ENCODE data around the gene TENT4A. TPM values are rescaled to one million over a fixed set of nuclear protein-coding genes. Genes with fewer than 3 reads are reported as not detected.
A peak's percentile ranks its signal among the peaks of the same experiment; 100 is the strongest.

Gene TENT4A
- total and polyA plus RNA-seq, 7 experiments from 2014 or later = 1.6 to 61.4 (median 50.7) TPM

DNA sequence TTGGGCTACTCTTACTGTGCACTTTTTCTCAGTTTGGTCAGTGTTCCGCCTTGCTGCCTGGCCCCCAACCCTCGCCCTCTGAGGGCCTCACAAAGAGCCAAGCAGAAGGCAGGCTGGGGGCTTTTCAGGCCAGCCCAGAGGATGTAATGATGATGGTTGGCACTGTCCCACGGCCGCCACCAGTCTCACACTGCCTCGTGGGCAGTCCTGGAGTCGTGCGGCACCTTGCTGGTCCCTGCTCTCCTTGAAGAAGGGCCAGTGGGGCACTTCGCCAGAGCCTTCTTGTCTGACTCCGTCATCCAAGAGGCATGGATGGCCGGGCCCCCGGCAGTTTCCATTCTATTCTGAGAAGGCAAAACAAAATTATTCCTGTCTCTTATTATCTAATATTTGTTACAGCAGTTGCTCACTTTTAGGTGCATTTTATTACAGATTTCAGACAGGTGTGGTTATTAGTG is 21.0 kb downstream of the TENT4A start:
- H3K9me3 ChIP-seq (ENCODE audit: control insufficient read depth in 2 of 3, low read length in 3 of 3) = no peaks in the 10 kb centered on the region
- H3K4me1 ChIP-seq (ENCODE audit: control insufficient read depth in 2 of 2, insufficient read depth in 2 of 2, low read length in 2 of 2) = peaks cover 10 to 26% of the 10 kb centered on the region in 2 donors
- no peaks in the 10 kb centered on the region for H3K27me3 Mint-ChIP-seq
- peaks cover 42 to 79% (median 68%) of the 10 kb centered on the region in 7 donors for H3K4me1 Mint-ChIP-seq
- H3K4me3 ChIP-seq (ENCODE audit: low read length) = no peak overlapping the region
- H3K27ac Mint-ChIP-seq = peak overlapping the region in 6 of 9 donors; percentile 59 to 82 (median 70)
- H3K27me3 ChIP-seq (ENCODE audit: control insufficient read depth in 2 of 2, insufficient read depth in 2 of 2, low read length in 2 of 2) = no peaks in the 10 kb centered on the region
- H3K9me3 Mint-ChIP-seq = no peaks in the 10 kb centered on the region
- no peak for ATAC-seq
- H3K27ac ChIP-seq (ENCODE audit: low read depth, low read length) = no peak overlapping the region
- ChIA-PET CTCF (no interaction called here), POLR2A (no interaction called here)
- peaks cover 0 to 28% (median 4%) of the 10 kb centered on the region in 3 experiments for H3K36me3 ChIP-seq (ENCODE audit: control insufficient read depth in 2 of 3, insufficient read depth in 3 of 3, low read length in 3 of 3)
- DNase-seq = no peak
- H3K4me3 Mint-ChIP-seq = peak overlapping the region in 2 of 10 donors; percentile 10 to 47
- peaks cover 0 to 27% (median 5%) of the 10 kb centered on the region in 5 donors for H3K36me3 Mint-ChIP-seq
- intact Hi-C loops (cut with micrococcal nuclease) = no loop called here

DNA sequence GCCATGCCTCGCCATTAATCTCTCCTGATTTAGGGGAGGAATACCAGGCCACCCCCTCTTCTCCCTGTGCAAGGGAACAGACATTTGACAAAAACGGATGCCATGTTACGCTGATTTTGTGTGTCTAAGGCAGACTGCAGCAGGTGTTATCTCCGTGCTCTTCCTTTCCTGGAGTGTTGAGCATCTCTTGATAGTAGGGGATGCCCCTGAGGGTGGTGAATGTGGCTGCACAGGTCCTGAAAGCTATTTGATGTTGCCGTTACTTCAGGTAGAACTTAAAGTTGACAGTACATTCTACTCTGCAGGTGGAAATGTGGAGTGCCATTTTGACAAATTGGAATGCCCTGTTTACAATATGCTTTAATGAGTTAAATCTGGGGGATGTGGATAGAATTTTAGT is 21.5 kb downstream of the TENT4A start:
- DNase-seq = peak in 1 of 9 donors; percentile 9
- intact Hi-C loops (cut with micrococcal nuclease) = no loop called here
- H3K4me3 Mint-ChIP-seq = peak overlapping the region in 2 of 10 donors; percentile 10 to 47
- H3K9me3 ChIP-seq (ENCODE audit: control insufficient read depth in 2 of 3, low read length in 3 of 3) = no peaks in the 10 kb centered on the region
- no peaks in the 10 kb centered on the region for H3K9me3 Mint-ChIP-seq
- H3K27me3 Mint-ChIP-seq = no peaks in the 10 kb centered on the region
- no peak overlapping the region for H3K4me3 ChIP-seq (ENCODE audit: low read length)
- POLR2A ChIA-PET = no interaction called here
- peaks cover 37 to 74% (median 63%) of the 10 kb centered on the region in 7 donors for H3K4me1 Mint-ChIP-seq
- peak; percentile 43 for ATAC-seq
- no peaks in the 10 kb centered on the region for H3K27me3 ChIP-seq (ENCODE audit: control insufficient read depth in 2 of 2, insufficient read depth in 2 of 2, low read length in 2 of 2)
- H3K4me1 ChIP-seq (ENCODE audit: control insufficient read depth in 2 of 2, insufficient read depth in 2 of 2, low read length in 2 of 2) = peaks cover 5 to 21% of the 10 kb centered on the region in 2 donors
- no peak overlapping the region for H3K27ac ChIP-seq (ENCODE audit: low read depth, low read length)
- peaks cover 0 to 32% (median 5%) of the 10 kb centered on the region in 5 donors for H3K36me3 Mint-ChIP-seq
- peaks cover 3 to 33% (median 4%) of the 10 kb centered on the region in 3 experiments for H3K36me3 ChIP-seq (ENCODE audit: control insufficient read depth in 2 of 3, insufficient read depth in 3 of 3, low read length in 3 of 3)
- H3K27ac Mint-ChIP-seq = peak overlapping the region in 8 of 9 donors; percentile 66 to 85 (median 78)
- CTCF ChIA-PET = no interaction called here

GRCh38 chr5:6736106-6736505 is 22.9 kb downstream of the TENT4A start:
- H3K27ac Mint-ChIP-seq = peak overlapping the region in 6 of 9 donors; percentile 31 to 65 (median 48)
- H3K36me3 Mint-ChIP-seq = peaks cover 5 to 36% (median 7%) of the 10 kb centered on the region in 5 donors
- H3K9me3 Mint-ChIP-seq = no peaks in the 10 kb centered on the region
- no peaks in the 10 kb centered on the region for H3K27me3 Mint-ChIP-seq
- peaks cover 3 to 46% (median 8%) of the 10 kb centered on the region in 3 experiments for H3K36me3 ChIP-seq (ENCODE audit: control insufficient read depth in 2 of 3, insufficient read depth in 3 of 3, low read length in 3 of 3)
- DNase-seq = no peak
- POLR2A ChIA-PET = no interaction called here
- no peaks in the 10 kb centered on the region for H3K27me3 ChIP-seq (ENCODE audit: control insufficient read depth in 2 of 2, insufficient read depth in 2 of 2, low read length in 2 of 2)
- no peak overlapping the region for H3K4me3 ChIP-seq (ENCODE audit: low read length)
- CTCF ChIA-PET = interaction anchor here (0.7 kb wide), 1 partner anchor 9 kb away, joined by 3 read pairs; no protein-coding TSS in a partner anchor
- H3K9me3 ChIP-seq (ENCODE audit: control insufficient read depth in 2 of 3, low read length in 3 of 3) = no peaks in the 10 kb centered on the region
- peaks cover 0 to 9% of the 10 kb centered on the region in 2 donors for H3K4me1 ChIP-seq (ENCODE audit: control insufficient read depth in 2 of 2, insufficient read depth in 2 of 2, low read length in 2 of 2)
- intact Hi-C loops (cut with micrococcal nuclease) = no loop called here
- peaks cover 28 to 65% (median 50%) of the 10 kb centered on the region in 7 donors for H3K4me1 Mint-ChIP-seq
- ATAC-seq = no peak
- no peak overlapping the region for H3K27ac ChIP-seq (ENCODE audit: low read depth, low read length)
- H3K4me3 Mint-ChIP-seq = peak overlapping the region in 1 of 10 donors; percentile 12

DNA sequence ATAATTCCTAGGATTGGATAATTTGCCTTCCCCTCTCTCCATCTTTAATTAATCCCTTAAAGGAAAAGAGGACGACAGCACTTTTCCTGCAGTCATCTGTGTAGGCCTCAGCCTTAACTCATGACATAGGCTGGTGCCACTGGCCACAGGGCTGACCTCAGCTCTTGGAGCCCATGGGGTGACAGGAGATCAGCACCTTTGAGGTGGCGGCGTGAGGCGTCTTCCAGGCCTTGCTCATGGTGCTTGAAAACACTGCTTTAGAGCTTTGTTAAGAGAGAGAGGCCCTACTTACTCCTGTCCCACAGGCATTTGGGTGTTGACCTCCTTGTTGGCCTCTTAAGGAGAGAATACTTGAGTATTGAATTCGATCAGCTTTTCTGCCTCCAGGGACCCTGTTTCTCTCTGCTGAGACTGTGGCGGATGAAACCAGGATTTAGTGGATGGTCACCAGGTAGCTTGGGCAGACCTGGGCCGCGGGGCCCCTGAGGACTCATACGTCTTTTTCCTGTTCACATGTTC is 23.4 kb downstream of the TENT4A start:
- H3K9me3 ChIP-seq (ENCODE audit: control insufficient read depth in 2 of 3, low read length in 3 of 3) = no peaks in the 10 kb centered on the region
- peak overlapping the region in 6 of 9 donors; percentile 31 to 84 (median 40) for H3K27ac Mint-ChIP-seq
- H3K36me3 ChIP-seq (ENCODE audit: control insufficient read depth in 2 of 3, insufficient read depth in 3 of 3, low read length in 3 of 3) = peaks cover 3 to 51% (median 8%) of the 10 kb centered on the region in 3 experiments
- intact Hi-C loops (cut with micrococcal nuclease) = no loop called here
- peaks cover 0 to 9% of the 10 kb centered on the region in 2 donors for H3K4me1 ChIP-seq (ENCODE audit: control insufficient read depth in 2 of 2, insufficient read depth in 2 of 2, low read length in 2 of 2)
- no peak overlapping the region for H3K4me3 ChIP-seq (ENCODE audit: low read length)
- H3K27ac ChIP-seq (ENCODE audit: low read depth, low read length) = no peak overlapping the region
- ChIA-PET CTCF (interaction anchor here (0.7 kb wide), 1 partner anchor 9 kb away, joined by 3 read pairs; no protein-coding TSS in a partner anchor), POLR2A (no interaction called here)
- H3K27me3 Mint-ChIP-seq = no peaks in the 10 kb centered on the region
- no peaks in the 10 kb centered on the region for H3K27me3 ChIP-seq (ENCODE audit: control insufficient read depth in 2 of 2, insufficient read depth in 2 of 2, low read length in 2 of 2)
- ATAC-seq = no peak
- H3K4me3 Mint-ChIP-seq = peak overlapping the region in 1 of 10 donors; percentile 47
- H3K9me3 Mint-ChIP-seq = no peaks in the 10 kb centered on the region
- no peak for DNase-seq
- H3K4me1 Mint-ChIP-seq = peaks cover 28 to 62% (median 45%) of the 10 kb centered on the region in 7 donors
- peaks cover 5 to 36% (median 7%) of the 10 kb centered on the region in 5 donors for H3K36me3 Mint-ChIP-seq

DNA sequence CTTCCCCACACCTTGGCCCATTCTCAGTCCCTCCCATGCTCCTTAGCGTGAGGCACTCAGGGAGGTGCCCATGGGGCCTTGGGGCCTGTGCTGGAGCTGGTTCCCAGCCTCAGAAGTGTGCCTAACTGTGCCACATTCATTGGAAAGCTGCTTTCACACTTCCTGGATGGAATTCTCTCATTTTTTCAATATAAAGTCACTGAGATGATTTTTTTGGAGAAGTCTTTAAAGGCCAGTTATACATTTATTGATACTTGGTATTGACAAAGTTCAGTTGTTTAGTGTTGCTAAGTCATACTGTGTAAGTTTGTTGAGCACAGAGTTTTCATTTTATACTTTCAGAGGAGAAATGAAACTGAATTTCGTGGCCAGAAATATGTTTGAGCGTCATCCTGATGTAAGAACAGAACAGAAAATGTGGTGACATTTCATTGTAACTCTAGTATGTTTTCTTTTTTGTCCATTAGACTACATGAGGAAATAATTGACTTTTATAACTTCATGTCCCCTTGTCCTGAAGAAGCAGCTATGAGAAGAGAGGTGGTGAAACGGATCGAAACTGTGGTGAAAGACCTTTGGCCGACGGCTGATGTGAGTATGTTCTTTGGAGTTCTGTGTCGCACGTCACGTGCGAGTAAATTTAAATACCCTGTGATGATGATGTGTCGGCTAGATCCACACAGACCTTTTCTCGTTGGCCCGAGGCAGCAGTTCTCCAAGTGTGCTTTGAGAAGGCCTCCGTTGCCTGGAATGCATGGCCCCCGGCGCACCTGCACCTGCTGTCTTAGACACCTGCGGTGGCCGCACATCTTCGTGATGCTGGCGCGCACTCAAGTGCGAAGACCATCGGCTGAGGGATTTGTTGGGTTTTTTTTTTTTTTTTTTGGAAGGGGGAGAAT is 24.1 kb downstream of the TENT4A start:
- intact Hi-C loops (cut with micrococcal nuclease) = no loop called here
- ATAC-seq = peak; percentile 26

DNA sequence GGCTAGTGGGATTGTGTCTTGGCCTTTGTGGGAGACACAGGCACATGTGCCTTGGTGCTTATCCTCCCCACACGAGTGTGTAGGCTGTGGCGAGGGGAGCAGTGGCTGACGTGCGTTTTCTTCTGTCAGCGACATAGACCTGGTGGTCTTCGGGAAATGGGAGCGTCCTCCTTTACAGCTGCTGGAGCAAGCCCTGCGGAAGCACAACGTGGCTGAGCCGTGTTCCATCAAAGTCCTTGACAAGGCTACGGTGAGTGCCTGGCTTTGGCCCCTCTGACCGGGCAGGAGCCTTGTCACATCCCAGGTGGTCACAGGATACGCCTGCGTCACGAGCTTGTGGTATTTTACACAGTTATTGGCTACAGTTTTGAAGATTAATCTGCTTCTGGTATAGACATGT is 26.4 kb downstream of the TENT4A start:
- H3K27ac ChIP-seq (ENCODE audit: low read depth, low read length) = no peak overlapping the region
- Mint-ChIP-seq H3K4me3 (no peak overlapping the region), H3K9me3 (no peaks in the 10 kb centered on the region), H3K36me3 (peaks cover 5 to 33% (median 16%) of the 10 kb centered on the region in 5 donors), H3K4me1 (peaks cover 10 to 39% (median 17%) of the 10 kb centered on the region in 7 donors), H3K27me3 (no peaks in the 10 kb centered on the region), H3K27ac (peak overlapping the region in 4 of 9 donors; percentile 3 to 63 (median 14))
- POLR2A ChIA-PET = no interaction called here
- H3K9me3 ChIP-seq (ENCODE audit: control insufficient read depth in 2 of 3, low read length in 3 of 3) = no peaks in the 10 kb centered on the region
- H3K4me1 ChIP-seq (ENCODE audit: control insufficient read depth in 2 of 2, insufficient read depth in 2 of 2, low read length in 2 of 2) = peaks cover 0 to 3% of the 10 kb centered on the region in 2 donors
- CTCF ChIA-PET = no interaction called here
- H3K27me3 ChIP-seq (ENCODE audit: control insufficient read depth in 2 of 2, insufficient read depth in 2 of 2, low read length in 2 of 2) = no peaks in the 10 kb centered on the region
- intact Hi-C loops (cut with micrococcal nuclease) = loop anchor here in 1 of 2 donors (10.0 kb wide), 2 partner anchors 365 to 1245 kb away; partner anchors contain the start of gene MED10
- DNase-seq (no peak), ATAC-seq (no peak)
- no peak overlapping the region for H3K4me3 ChIP-seq (ENCODE audit: low read length)
- peaks cover 3 to 71% (median 8%) of the 10 kb centered on the region in 3 experiments for H3K36me3 ChIP-seq (ENCODE audit: control insufficient read depth in 2 of 3, insufficient read depth in 3 of 3, low read length in 3 of 3)

More for the DNA sequence above, 24.1 kb downstream of the TENT4A start:
- Histone ChIP-seq H3K36me3 (ENCODE audit: control insufficient read depth in 2 of 3, insufficient read depth in 3 of 3, low read length in 3 of 3) (peaks cover 3 to 57% (median 8%) of the 10 kb centered on the region in 3 experiments), H3K4me1 (ENCODE audit: control insufficient read depth in 2 of 2, insufficient read depth in 2 of 2, low read length in 2 of 2) (peaks cover 0 to 4% of the 10 kb centered on the region in 2 donors), H3K27me3 (ENCODE audit: control insufficient read depth in 2 of 2, insufficient read depth in 2 of 2, low read length in 2 of 2) (no peaks in the 10 kb centered on the region), H3K9me3 (ENCODE audit: control insufficient read depth in 2 of 3, low read length in 3 of 3) (no peaks in the 10 kb centered on the region), H3K27ac (ENCODE audit: low read depth, low read length) (no peak overlapping the region), H3K4me3 (ENCODE audit: low read length) (no peak overlapping the region)
- H3K4me1 Mint-ChIP-seq = peaks cover 24 to 55% (median 38%) of the 10 kb centered on the region in 7 donors
- ChIA-PET CTCF (no interaction called here), POLR2A (no interaction called here)
- DNase-seq = no peak
- H3K36me3 Mint-ChIP-seq = peaks cover 5 to 32% (median 7%) of the 10 kb centered on the region in 5 donors
- H3K27me3 Mint-ChIP-seq = no peaks in the 10 kb centered on the region
- H3K9me3 Mint-ChIP-seq = no peaks in the 10 kb centered on the region
- peak overlapping the region in 4 of 9 donors; percentile 40 to 84 (median 44) for H3K27ac Mint-ChIP-seq
- H3K4me3 Mint-ChIP-seq = peak overlapping the region in 1 of 10 donors; percentile 47
